K562 (cell line): Measurements from ENCODE around the gene SERPINE2. TPM values are rescaled to one million over a fixed set of nuclear protein-coding genes. Genes with fewer than 3 reads are reported as not detected.

Experiments used
- ATAC-seq: fragments of 200-7000 bp; cut with Tn5 transposase; 3 replicates; pipeline ENCODE4 v1.9.1; 2020; ENCODE audit warnings: moderate library complexity
- BruUV-seq: library from RNA; stranded (reverse); fragments of 400-500 nt; replicated peaks from 2 replicates; lab custom pipeline; 2021; lab: Mats Ljungman, UMichigan
- CTCF ChIA-PET: fragments of 300-600 bp; formaldehyde crosslinking; extraction: SDS; loops from one replicate; lab custom pipeline; 2021; ENCODE audit warnings: low intra/inter-chr PET ratio; lab: Yijun Ruan, JAX
- POLR2A ChIA-PET: fragments of 300-600, 350-650 bp; sonication (Branson Sonifier 250); formaldehyde crosslinking; extraction: SDS; loops from one replicate; lab custom pipeline; 2021; ENCODE audit warnings: antibody characterized with exemption, inconsistent platforms; lab: Yijun Ruan, JAX
- DNase-seq, 4 experiments: peaks; one replicate each; pipeline versions ENCODE4 v3.0.0 to v3.0.0-alpha.2; 2011 to 2018; ENCODE audit warnings: low spot score in 3 of 4, mixed read lengths in 3 of 4; ENCODE audit errors: extremely low read depth in 1 of 4
- FAIRE-seq: peaks from 2 replicates; lab custom pipeline; 2011; peaks lifted over from hg19 to GRCh38; lab: Jason Lieb, UNC
- H2AFZ ChIP-seq: 2 replicates; pipeline ENCODE4 v1.6.0; 2011; ENCODE audit warnings: low read depth, low read length, control low read depth, inconsistent platforms
- H3K27ac ChIP-seq: fragments of 200-600 bp; 3 replicates; pipeline ENCODE4 v1.8.0; 2011; ENCODE audit warnings: low read depth, mild to moderate bottlenecking, control low read depth, inconsistent platforms, low read length, moderate library complexity, mixed read lengths; ENCODE audit errors: extremely low read depth
- H3K27me3 ChIP-seq, 2 experiments: fragments of 300-600 bp in 1 of 2; 2 replicates in 1 of 2; 3 replicates in 1 of 2; pipeline versions ENCODE4 v1.6.0 to v1.8.0; 2011; ENCODE audit warnings: inconsistent platforms in 2 of 2, low read length in 2 of 2, mild to moderate bottlenecking in 1 of 2, mixed read lengths in 1 of 2, moderate library complexity in 1 of 2; ENCODE audit not compliant: control insufficient read depth in 2 of 2, insufficient read depth in 2 of 2
- H3K36me3 ChIP-seq: fragments of 300-600 bp; 3 replicates; pipeline ENCODE4 v1.8.0; 2011; ENCODE audit warnings: mild to moderate bottlenecking, low read length, inconsistent platforms; ENCODE audit not compliant: control insufficient read depth, insufficient read depth
- H3K4me1 ChIP-seq, 2 experiments: fragments of 200-600 bp in 1 of 2; replicated peaks in 1 of 2; 2 replicates in 1 of 2; 3 replicates in 1 of 2; pipeline versions ENCODE4 v1.5.1 to v1.8.0; 2011; ENCODE audit warnings: inconsistent platforms in 2 of 2, low read length in 2 of 2, mild to moderate bottlenecking in 1 of 2, mixed read lengths in 1 of 2, moderate library complexity in 1 of 2; ENCODE audit not compliant: control insufficient read depth in 2 of 2, insufficient read depth in 2 of 2
- H3K4me2 ChIP-seq: 2 replicates; pipeline ENCODE4 v1.6.1; 2011; ENCODE audit warnings: low read length, control low read depth, inconsistent platforms, mixed read lengths; ENCODE audit not compliant: insufficient read depth
- H3K4me3 ChIP-seq: fragments of 200-600 bp; sonication (generic), shearing (Covaris generic); 2 replicates; pipeline ENCODE4 v1.5.1; 2016; ENCODE audit warnings: control low read depth, inconsistent platforms
- H3K79me2 ChIP-seq: fragments of 200-600 bp; 3 replicates; pipeline ENCODE4 v1.8.0; 2011; ENCODE audit warnings: low read length, inconsistent platforms; ENCODE audit not compliant: control insufficient read depth, insufficient read depth
- H3K9ac ChIP-seq, 2 experiments: 2 replicates each; pipeline versions ENCODE4 v1.6.0 to v1.6.1; 2011; ENCODE audit warnings: low read depth in 2 of 2, low read length in 2 of 2, control low read depth in 1 of 2, inconsistent platforms in 1 of 2, mild to moderate bottlenecking in 1 of 2, mixed read lengths in 1 of 2; ENCODE audit not compliant: insufficient read depth in 1 of 2
- H3K9me1 ChIP-seq: one replicate; pipeline ENCODE4 v1.6.0; 2011; ENCODE audit warnings: inconsistent platforms, mild to moderate bottlenecking, low read length, moderate library complexity; ENCODE audit not compliant: control insufficient read depth, insufficient read depth
- H3K9me3 ChIP-seq: replicated peaks from 2 replicates; pipeline ENCODE4 v1.5.1; 2011; ENCODE audit warnings: low read depth, low read length, inconsistent platforms; ENCODE audit not compliant: control insufficient read depth, insufficient read depth
- H4K20me1 ChIP-seq: replicated peaks from 2 replicates; pipeline ENCODE4 v1.6.1; 2011; ENCODE audit warnings: low read length, inconsistent platforms, mixed read lengths; ENCODE audit not compliant: control insufficient read depth, insufficient read depth
- PHF8 ChIP-seq: fragments of 200-600 bp; sonication (generic); IDR thresholded peaks from 2 replicates; pipeline ENCODE4 v1.6.1; 2012; ENCODE audit warnings: mixed run types, mild to moderate bottlenecking, inconsistent platforms, low read length, moderate library complexity, borderline replicate concordance
- SRSF9 ChIP-seq: fragments of 200-400 bp; formaldehyde crosslinking; IDR thresholded peaks from 2 replicates; pipeline ENCODE4 v1.6.1; 2017; ENCODE audit warnings: low read depth, low read length, borderline replicate concordance
- WGBS: fragments of 100-300 bp; shearing (Covaris generic); methylation state at CpG from one replicate; pipeline ENCODE4 v1.1.6; 2016; ENCODE audit warnings: low coverage, mixed read lengths; ENCODE audit not compliant: insufficient coverage; ENCODE audit errors: missing lambda C conversion rate; 5-methylcytosine and 5-hydroxymethylcytosine counted together
- in situ Hi-C: fragments of 300-500 bp; cut with MboI; formaldehyde crosslinking; loops from 4 replicates; pipeline ENCODE4 v1.15.0; 2018; ENCODE audit warnings: inconsistent platforms, mixed read lengths
- intact Hi-C: fragments of 100-400 bp; cut with micrococcal nuclease; formaldehyde crosslinking; loops from 2 replicates; pipeline ENCODE4 v1.14.2; 2022
- polyA plus RNA-seq, 8 experiments: library from polyadenylated mRNA; depleted of rRNA in 4 of 8; stranded (reverse) in 5 of 8; unstranded in 3 of 8; fragments of >200 nt; fragmentation: Nextera tagmentation in 2 of 8; fragmentation: Illumina TruSeq in 1 of 8; extraction: Ambion mirVana in 2 of 8; extraction: Trizol in 1 of 8; gene quantifications; 2 replicates each; pipeline versions ENCODE4 v1.2.1 to v1.2.3, GENCODE V29; 2011 to 2014; ENCODE audit warnings: inconsistent platforms in 1 of 8, missing spikeins in 1 of 8
- total RNA-seq, 7 experiments: library from RNA; depleted of rRNA in 6 of 7; stranded (reverse); fragments of >200 nt in 6 of 7; fragmentation: Illumina TruSeq in 2 of 7; extraction: Trizol in 2 of 7; gene quantifications; 2 replicates each; pipeline versions ENCODE4 v1.2.1 to v1.2.3, GENCODE V29; 2011 to 2021; ENCODE audit warnings: low replicate concordance in 1 of 7
- TF ChIP-seq, protein P1 (sequence below): sonication (generic); formaldehyde crosslinking; IDR thresholded peaks from 2 replicates; pipeline ENCODE4 v1.8.1; 2023; ENCODE audit warnings: mild to moderate bottlenecking, missing genetic modification reagents, moderate library complexity
- TF ChIP-seq, protein P2 (sequence below): fragments of 250-450 bp; sonication (Bioruptor Pico); IDR thresholded peaks from 2 replicates; pipeline ENCODE4 v1.9.0; 2021; ENCODE audit warnings: mild to moderate bottlenecking

Gene SERPINE2
- total and polyA plus RNA-seq, 9 of the 15 experiments (the other 6 are each of a cell fraction or from before 2014, with no cell fraction given) = 0.03 to 0.16 (median 0.13) TPM; not detected in 6

DNA sequence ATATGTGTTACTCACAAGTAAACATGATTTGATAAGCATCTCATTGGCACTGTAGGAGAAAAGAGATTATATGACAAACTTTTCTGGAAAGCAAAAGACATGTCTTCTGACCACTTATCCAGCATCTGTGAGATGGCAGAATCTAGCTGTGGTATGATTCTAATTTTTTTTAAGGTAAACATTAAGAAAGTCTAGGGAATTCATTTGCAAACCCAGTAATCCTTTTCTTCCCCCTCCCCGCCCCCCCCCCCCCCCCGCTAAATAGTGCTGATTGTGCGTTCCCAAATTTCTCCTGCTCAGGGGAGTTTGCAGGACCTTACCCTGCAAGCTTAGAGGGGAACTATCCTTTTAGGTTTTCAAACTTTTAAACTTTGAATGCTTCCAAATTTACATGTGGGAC, 69.8 kb downstream of the SERPINE2 start:
- H3K27me3 ChIP-seq = no peaks in the 10 kb centered on the region
- H3K79me2 ChIP-seq = no peaks in the 10 kb centered on the region
- no peak for DNase-seq
- no peaks in the 10 kb centered on the region for H4K20me1 ChIP-seq
- peaks cover 27% of the 10 kb centered on the region for H3K36me3 ChIP-seq
- in situ Hi-C loops = no loop called here
- H3K9me1 ChIP-seq = no peaks in the 10 kb centered on the region
- no peak overlapping the region for H3K9ac ChIP-seq
- TF ChIP-seq PHF8 (no peak), SRSF9 (no peak)
- TF ChIP-seq, protein P1, sequence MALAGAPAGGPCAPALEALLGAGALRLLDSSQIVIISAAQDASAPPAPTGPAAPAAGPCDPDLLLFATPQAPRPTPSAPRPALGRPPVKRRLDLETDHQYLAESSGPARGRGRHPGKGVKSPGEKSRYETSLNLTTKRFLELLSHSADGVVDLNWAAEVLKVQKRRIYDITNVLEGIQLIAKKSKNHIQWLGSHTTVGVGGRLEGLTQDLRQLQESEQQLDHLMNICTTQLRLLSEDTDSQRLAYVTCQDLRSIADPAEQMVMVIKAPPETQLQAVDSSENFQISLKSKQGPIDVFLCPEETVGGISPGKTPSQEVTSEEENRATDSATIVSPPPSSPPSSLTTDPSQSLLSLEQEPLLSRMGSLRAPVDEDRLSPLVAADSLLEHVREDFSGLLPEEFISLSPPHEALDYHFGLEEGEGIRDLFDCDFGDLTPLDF (CRISPR knock-in tag) = no peak
- TF ChIP-seq, protein P2, sequence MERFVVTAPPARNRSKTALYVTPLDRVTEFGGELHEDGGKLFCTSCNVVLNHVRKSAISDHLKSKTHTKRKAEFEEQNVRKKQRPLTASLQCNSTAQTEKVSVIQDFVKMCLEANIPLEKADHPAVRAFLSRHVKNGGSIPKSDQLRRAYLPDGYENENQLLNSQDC = no peak
- TF ChIP-seq, all 486 proteins: peak for 0
- FAIRE-seq = no peak
- no CpG with 5 or more reads among the region's 3 CpGs for WGBS
- ATAC-seq = no peak
- BruUV-seq = no TSS peak
- ChIA-PET CTCF (interaction anchor here (2.6 to 2.7 kb wide), 2 partner anchors 24 to 315 kb away, joined by 9 to 41 read pairs; no protein-coding TSS in a partner anchor), POLR2A (interaction anchor here (1.4 to 1.8 kb wide), 3 partner anchors 11 to 17 kb away, joined by 4 to 6 read pairs (median 5); no protein-coding TSS in a partner anchor)
- Histone ChIP-seq H2AFZ (no peak overlapping the region), H3K4me3 (no peak overlapping the region), H3K27ac (no peak overlapping the region), H3K4me1 (no peaks in the 10 kb centered on the region), H3K9me3 (no peaks in the 10 kb centered on the region), H3K4me2 (no peak overlapping the region)
- intact Hi-C loops = no loop called here
